ENCODE data around the gene TAS1R3. TPM values are rescaled to one million over a fixed set of nuclear protein-coding genes. Genes with fewer than 3 reads are reported as not detected.

TAS1R3 gene
- polyA plus RNA-seq, 3 donors, result 0.10 to 0.45 (median 0.19) TPM

- H3K27ac ChIP-seq (ENCODE audit: low read depth, low read length), result no peak overlapping the region
- WGBS, 3 donors, result 24 to 30% (median 26%) methylated on average over 26 of the region's 26 CpGs
These were observed 40.9 kb downstream of the TAS1R3 start for GRCh38 chr1:1371746-1372711.

GRCh38 chr1:1373051-1373814, 42.2 kb downstream of the TAS1R3 start:
- no peak overlapping the region for H3K27ac ChIP-seq (ENCODE audit: low read depth, low read length)
- WGBS, 3 donors, result 78 to 87% (median 86%) methylated on average over 26 of the region's 26 CpGs

- 47 to 51% (median 50%) methylated on average over 42 to 52 of the region's 52 CpGs for WGBS, 3 donors
- H3K27ac ChIP-seq (ENCODE audit: low read depth, low read length), result no peak overlapping the region
These were observed 42.9 kb downstream of the TAS1R3 start for GRCh38 chr1:1373815-1374588.

GRCh38 chr1:1374589-1374928, 43.5 kb downstream of the TAS1R3 start:
- 0 to 3% (median 0%) methylated on average over 17 to 24 of the region's 24 CpGs for WGBS, 3 donors
- peak overlapping the region; percentile 80 for H3K27ac ChIP-seq (ENCODE audit: low read depth, low read length)

GRCh38 chr1:1374929-1375662, 44.0 kb downstream of the TAS1R3 start, which contains the start of gene AURKAIP1:
TSS of gene AURKAIP1 (minus strand) at chr1:1375207. CDS start at chr1:1374756, 451 bp downstream.
- H3K27ac ChIP-seq (ENCODE audit: low read depth, low read length), result peak within 1 kb of the TSS; percentile 80
- WGBS, 3 donors, result 0% methylated on average over 68 to 85 of the region's 85 CpGs

GRCh38 chr1:1376551-1377226, 45.6 kb downstream of the TAS1R3 start:
- WGBS, 3 donors, result 85 to 90% (median 87%) methylated on average over 10 of the region's 10 CpGs
- H3K27ac ChIP-seq (ENCODE audit: low read depth, low read length), result no peak overlapping the region

GRCh38 chr1:1377540-1378205, 46.6 kb downstream of the TAS1R3 start:
- 95 to 96% (median 96%) methylated on average over 16 of the region's 16 CpGs for WGBS, 3 donors

GRCh38 chr1:1380860-1381259, 49.8 kb downstream of the TAS1R3 start:
- H3K27ac ChIP-seq (ENCODE audit: low read depth, low read length), result no peak overlapping the region
- WGBS, 3 donors, result 88 to 94% (median 93%) methylated on average over 10 to 16 of the region's 16 CpGs

More at GRCh38 chr1:1377540-1378205, 46.6 kb downstream of the TAS1R3 start:
- no peak overlapping the region for H3K27ac ChIP-seq (ENCODE audit: low read depth, low read length)

GRCh38 chr1:1381294-1381693, 50.2 kb downstream of the TAS1R3 start:
- 80 to 84% (median 83%) methylated on average over 8 of the region's 8 CpGs for WGBS, 3 donors
- H3K27ac ChIP-seq (ENCODE audit: low read depth, low read length), result no peak overlapping the region

Other genes with a start within 250 kb of the TAS1R3 start
- 10 to 100 TPM in 1 of 3 donors, 1 to 10 TPM in 2; 5.2 to 11.5 (median 9.3) TPM for gene C1orf159, start 215.2 kb upstream of the TAS1R3 start, polyA plus RNA-seq
- under 1 TPM; 0.13 to 0.98 (median 0.45) TPM for gene TTLL10, start 157.4 kb upstream of the TAS1R3 start, polyA plus RNA-seq
- gene TNFRSF18, start 124.7 kb upstream of the TAS1R3 start, polyA plus RNA-seq, result 1 to 10 TPM in 1 of 3 donors, under 1 TPM in 1, not detected in 1; 0.45 to 1.4 TPM
- 10 to 100 TPM in 2 of 3 donors, 1 to 10 TPM in 1; 1.4 to 13.9 (median 11.4) TPM for gene TNFRSF4, start 117.1 kb upstream of the TAS1R3 start, polyA plus RNA-seq
- gene SDF4, start 99.3 kb upstream of the TAS1R3 start, polyA plus RNA-seq, result 100 to 1,000 TPM in 2 of 3 donors, 10 to 100 TPM in 1; 93.9 to 148 (median 101) TPM
- 10 to 100 TPM in 1 of 3 donors, 1 to 10 TPM in 2; 8.9 to 13.0 (median 8.9) TPM for gene B3GALT6, start 99.0 kb upstream of the TAS1R3 start, polyA plus RNA-seq
- gene C1QTNF12, start 84.6 kb upstream of the TAS1R3 start, polyA plus RNA-seq, result 1 to 10 TPM in 2 of 3 donors, under 1 TPM in 1; 0.53 to 6.1 (median 3.5) TPM
- gene UBE2J2, start 57.4 kb upstream of the TAS1R3 start, polyA plus RNA-seq, result 10 to 100 TPM; 25.8 to 45.1 (median 39.5) TPM
- 1 to 10 TPM; 1.7 to 6.6 (median 4.9) TPM for gene SCNN1D, start 50.8 kb upstream of the TAS1R3 start, polyA plus RNA-seq
- 10 to 100 TPM; 14.5 to 35.7 (median 27.5) TPM for gene ACAP3, start 23.4 kb upstream of the TAS1R3 start, polyA plus RNA-seq
- 10 to 100 TPM in 2 of 3 donors, 1 to 10 TPM in 1; 6.6 to 13.5 (median 12.8) TPM for gene PUSL1, start 22.7 kb upstream of the TAS1R3 start, polyA plus RNA-seq
- gene INTS11, start 6.6 kb upstream of the TAS1R3 start, polyA plus RNA-seq, result 100 to 1,000 TPM in 1 of 3 donors, 10 to 100 TPM in 2; 92.8 to 117 (median 98.6) TPM
- 10 to 100 TPM; 12.3 to 17.4 (median 16.5) TPM for gene CPTP, start 6.5 kb upstream of the TAS1R3 start, polyA plus RNA-seq
- 10 to 100 TPM; 42.5 to 54.5 (median 48.9) TPM for gene DVL1, start 18.1 kb downstream of the TAS1R3 start, polyA plus RNA-seq
- 100 to 1,000 TPM in 1 of 3 donors, 10 to 100 TPM in 2; 11.7 to 104 (median 82.1) TPM for gene MXRA8, start 27.3 kb downstream of the TAS1R3 start, polyA plus RNA-seq
- 100 to 1,000 TPM; 129 to 240 (median 165) TPM for gene AURKAIP1, start 43.9 kb downstream of the TAS1R3 start, polyA plus RNA-seq
- gene CCNL2, start 68.1 kb downstream of the TAS1R3 start, polyA plus RNA-seq, result 100 to 1,000 TPM; 103 to 173 (median 106) TPM
- gene MRPL20, start 76.0 kb downstream of the TAS1R3 start, polyA plus RNA-seq, result 100 to 1,000 TPM; 110 to 228 (median 190) TPM
- gene ANKRD65, start 90.0 kb downstream of the TAS1R3 start, polyA plus RNA-seq, result 10 to 100 TPM in 2 of 3 donors, 1 to 10 TPM in 1; 9.9 to 25.5 (median 10.6) TPM
- 10 to 100 TPM in 2 of 3 donors, 1 to 10 TPM in 1; 7.8 to 53.1 (median 42.1) TPM for gene VWA1, start 104.4 kb downstream of the TAS1R3 start, polyA plus RNA-seq
- 10 to 100 TPM in 1 of 3 donors, 1 to 10 TPM in 1, under 1 TPM in 1; 0.34 to 10.3 (median 2.2) TPM for gene ATAD3C, start 118.4 kb downstream of the TAS1R3 start, polyA plus RNA-seq
- 10 to 100 TPM; 13.6 to 27.5 (median 14.2) TPM for gene ATAD3B, start 140.5 kb downstream of the TAS1R3 start, polyA plus RNA-seq
- 10 to 100 TPM; 12.9 to 23.1 (median 14.2) TPM for gene ATAD3A, start 180.9 kb downstream of the TAS1R3 start, polyA plus RNA-seq
- gene TMEM240, start 209.3 kb downstream of the TAS1R3 start, polyA plus RNA-seq, result 1 to 10 TPM in 2 of 3 donors, under 1 TPM in 1; 0.85 to 4.3 (median 2.1) TPM
- 100 to 1,000 TPM in 2 of 3 donors, 10 to 100 TPM in 1; 63.1 to 139 (median 133) TPM for gene SSU72, start 243.6 kb downstream of the TAS1R3 start, polyA plus RNA-seq